Caco-2 (cell line): ENCODE data around the gene CIB1. TPM values are rescaled to one million over a fixed set of nuclear protein-coding genes. Genes with fewer than 3 reads are reported as not detected.

ENCODE experiments used
- BruUV-seq: library from RNA; stranded (reverse); fragments of 400-500 nt; replicated peaks from 2 replicates; lab custom pipeline; 2021; lab: Mats Ljungman, UMichigan
- CTCF ChIA-PET: fragments of 300-600 bp; sonication (Branson Sonifier 250); formaldehyde crosslinking; loops from one replicate; lab custom pipeline; 2022; ENCODE audit warnings: antibody characterized with exemption; lab: Charles Lee
- POLR2A ChIA-PET: fragments of 300-600 bp; sonication (Branson Sonifier 250); formaldehyde crosslinking; loops from one replicate; lab custom pipeline; 2022; ENCODE audit warnings: antibody characterized with exemption; lab: Charles Lee
- DNase-seq, 2 experiments: peaks; one replicate each; pipeline versions ENCODE4 v3.0.0 to v3.0.0-alpha.2; 2020 to 2022
- H3K27me3 ChIP-seq: replicated peaks from 2 replicates; pipeline ENCODE4 v1.6.0; 2011; ENCODE audit warnings: low read length; ENCODE audit not compliant: control insufficient read depth, insufficient read depth
- H3K36me3 ChIP-seq: 2 replicates; pipeline ENCODE4 v1.5.1; 2011; ENCODE audit warnings: low read length; ENCODE audit not compliant: control insufficient read depth, insufficient read depth
- H3K4me1 ChIP-seq: fragments of 250-450 bp; sonication (Bioruptor Pico); 2 replicates; pipeline ENCODE4 v1.5.1; 2020; ENCODE audit warnings: mild to moderate bottlenecking
- H3K4me3 ChIP-seq: 2 replicates; pipeline ENCODE4 v1.5.1; 2011; ENCODE audit warnings: low read depth, mild to moderate bottlenecking, control low read depth, low read length
- H3K9me3 ChIP-seq: fragments of 250-450 bp; sonication (Bioruptor Pico); 2 replicates; pipeline ENCODE4 v1.5.1; 2020; ENCODE audit warnings: mild to moderate bottlenecking, moderate library complexity
- H3K27ac Mint-ChIP-seq: one replicate; pipeline ENCODE4 v1.8.0; 2022; ENCODE audit warnings: mixed read lengths; ENCODE audit not compliant: unreplicated experiment
- H3K27me3 Mint-ChIP-seq: one replicate; pipeline ENCODE4 v1.8.0; 2022; ENCODE audit warnings: mixed read lengths; ENCODE audit not compliant: insufficient read depth, unreplicated experiment
- H3K36me3 Mint-ChIP-seq: one replicate; pipeline ENCODE4 v1.8.0; 2022; ENCODE audit warnings: mild to moderate bottlenecking, mixed read lengths; ENCODE audit not compliant: insufficient read depth, unreplicated experiment
- H3K4me1 Mint-ChIP-seq: one replicate; pipeline ENCODE4 v1.8.0; 2022; ENCODE audit warnings: low read depth, mixed read lengths; ENCODE audit not compliant: unreplicated experiment
- H3K4me3 Mint-ChIP-seq: one replicate; pipeline ENCODE4 v1.8.0; 2022; ENCODE audit warnings: mild to moderate bottlenecking, moderate library complexity, mixed read lengths; ENCODE audit not compliant: unreplicated experiment
- H3K9me3 Mint-ChIP-seq: one replicate; pipeline ENCODE4 v1.8.0; 2022; ENCODE audit warnings: mixed read lengths; ENCODE audit not compliant: unreplicated experiment
- CTCF ChIP-seq, 2 experiments: fragments of 200-600 bp in 1 of 2; IDR thresholded peaks; 1 replicate in 1 of 2; 2 replicates in 1 of 2; pipeline versions ENCODE4 v1.5.1 to v1.8.0; 2011 to 2022; ENCODE audit warnings: antibody characterized with exemption in 1 of 2, control low read depth in 1 of 2, inconsistent platforms in 1 of 2, low read depth in 1 of 2, low read length in 1 of 2, mild to moderate bottlenecking in 1 of 2, moderate library complexity in 1 of 2; ENCODE audit not compliant: insufficient read depth in 1 of 2, severe bottlenecking in 1 of 2, unreplicated experiment in 1 of 2
- intact Hi-C: fragments of 100-400 bp; cut with micrococcal nuclease; formaldehyde crosslinking; loops from one replicate; pipeline ENCODE4 v1.10.0; 2022; ENCODE audit not compliant: unreplicated experiment
- total RNA-seq: library from RNA; stranded (reverse); gene quantifications from 2 replicates; pipeline ENCODE4 v1.2.3, GENCODE V29; 2022

Gene CIB1
- total RNA-seq, 1 experiment from 2014 or later: 37.7 TPM

DNA sequence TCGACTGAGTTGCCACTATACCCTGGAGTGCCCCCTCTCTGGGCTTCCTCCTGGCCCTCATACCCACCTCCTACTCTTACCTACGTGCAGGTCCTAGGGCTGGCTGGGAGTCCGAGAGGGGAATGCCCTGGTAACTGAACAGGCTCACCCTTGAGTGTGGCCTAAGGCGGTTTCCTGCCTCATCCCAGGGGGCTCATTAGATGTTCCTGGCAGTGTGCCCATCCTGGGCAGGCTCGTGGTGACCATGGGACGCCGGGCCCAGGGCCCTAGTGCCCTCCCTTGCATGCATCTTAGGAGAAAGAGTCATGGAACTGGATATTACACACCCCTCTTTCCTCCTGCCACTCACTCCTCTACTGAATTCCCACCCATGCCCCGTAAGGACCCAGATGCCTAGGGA, 29.8 kb downstream of the CIB1 start:
- H3K4me1 Mint-ChIP-seq: no peaks in the 10 kb centered on the region
- ChIA-PET POLR2A (no interaction called here), CTCF (interaction anchor here (0.7 to 1.9 kb wide), 2 partner anchors 11 to 47 kb away, joined by 4 to 5 read pairs; no protein-coding TSS in a partner anchor)
- H3K27me3 ChIP-seq: no peaks in the 10 kb centered on the region
- no peaks in the 10 kb centered on the region for H3K27me3 Mint-ChIP-seq
- H3K4me1 ChIP-seq: no peaks in the 10 kb centered on the region
- H3K36me3 ChIP-seq: no peaks in the 10 kb centered on the region
- H3K36me3 Mint-ChIP-seq: no peaks in the 10 kb centered on the region
- no peaks in the 10 kb centered on the region for H3K9me3 Mint-ChIP-seq
- H3K9me3 ChIP-seq: no peaks in the 10 kb centered on the region
- no peak overlapping the region for H3K27ac Mint-ChIP-seq
- intact Hi-C loops: no loop called here
- no peak overlapping the region for H3K4me3 Mint-ChIP-seq
- no peak for DNase-seq
- H3K4me3 ChIP-seq: no peak overlapping the region
- TF ChIP-seq CTCF (IDR thresholded peaks at IDR 0.05; ENCODE audit: insufficient read depth in 1 of 2, low read depth in 1 of 2, low read length in 1 of 2, severe bottlenecking in 1 of 2, unreplicated experiment in 1 of 2): no peak
- no TSS peak for BruUV-seq

DNA sequence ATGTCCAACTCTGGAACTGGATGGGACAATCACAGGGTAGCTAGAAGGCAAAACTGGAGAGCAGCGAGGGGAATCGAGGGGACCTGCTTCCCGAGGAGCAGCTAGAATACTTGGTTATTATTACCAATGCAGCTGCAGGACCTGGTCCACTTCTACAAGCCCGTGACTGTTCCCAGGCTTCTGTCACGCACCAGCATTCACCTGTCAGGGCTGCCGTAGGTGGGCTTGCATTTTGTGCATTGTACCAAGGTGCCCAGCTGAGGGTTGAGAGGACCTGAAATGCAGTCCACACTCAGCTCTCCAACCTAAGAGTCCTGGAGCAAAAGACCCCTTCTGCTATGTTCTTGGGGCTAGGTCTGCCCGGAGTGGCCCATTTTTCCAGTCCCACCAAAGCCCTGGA, 30.3 kb downstream of the CIB1 start:
- Mint-ChIP-seq H3K9me3 (no peaks in the 10 kb centered on the region), H3K27me3 (no peaks in the 10 kb centered on the region), H3K36me3 (no peaks in the 10 kb centered on the region), H3K4me1 (no peaks in the 10 kb centered on the region), H3K4me3 (no peak overlapping the region), H3K27ac (no peak overlapping the region)
- Histone ChIP-seq H3K27me3 (no peaks in the 10 kb centered on the region), H3K36me3 (no peaks in the 10 kb centered on the region), H3K4me1 (no peaks in the 10 kb centered on the region), H3K9me3 (no peaks in the 10 kb centered on the region), H3K4me3 (no peak overlapping the region)
- ChIA-PET CTCF (interaction anchor here (0.7 to 1.9 kb wide), 2 partner anchors 11 to 48 kb away, joined by 4 to 5 read pairs; no protein-coding TSS in a partner anchor), POLR2A (no interaction called here)
- intact Hi-C loops: no loop called here
- DNase-seq: no peak
- no peak for TF ChIP-seq CTCF (IDR thresholded peaks at IDR 0.05; ENCODE audit: insufficient read depth in 1 of 2, low read depth in 1 of 2, low read length in 1 of 2, severe bottlenecking in 1 of 2, unreplicated experiment in 1 of 2)
- BruUV-seq: no TSS peak

DNA sequence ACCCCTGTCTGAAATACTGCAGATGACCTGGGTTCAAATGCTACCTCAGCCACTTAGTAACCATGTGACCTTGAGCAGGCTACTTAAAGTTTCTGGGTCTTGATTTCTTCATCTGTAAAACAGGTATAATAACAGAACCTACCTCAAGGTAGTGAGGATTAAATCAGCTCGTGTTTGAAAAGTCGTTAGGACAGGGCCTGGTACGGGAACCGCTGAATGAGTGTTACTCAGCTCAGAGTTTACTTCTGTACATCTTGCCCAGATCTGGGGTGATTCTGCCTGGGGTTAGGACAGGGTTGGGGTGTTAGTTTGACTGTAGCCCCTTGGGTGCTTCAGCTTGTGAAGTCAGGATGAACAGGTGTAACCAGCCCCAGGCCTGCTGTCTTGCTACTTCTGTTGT, 30.8 kb downstream of the CIB1 start:
- Mint-ChIP-seq H3K27me3 (no peaks in the 10 kb centered on the region), H3K27ac (no peak overlapping the region), H3K4me1 (no peaks in the 10 kb centered on the region), H3K4me3 (peak overlapping the region; percentile 79), H3K9me3 (no peaks in the 10 kb centered on the region), H3K36me3 (no peaks in the 10 kb centered on the region)
- Histone ChIP-seq H3K27me3 (no peaks in the 10 kb centered on the region), H3K36me3 (no peaks in the 10 kb centered on the region), H3K4me1 (no peaks in the 10 kb centered on the region), H3K9me3 (no peaks in the 10 kb centered on the region), H3K4me3 (no peak overlapping the region)
- intact Hi-C loops: no loop called here
- BruUV-seq: no TSS peak
- TF ChIP-seq CTCF (IDR thresholded peaks at IDR 0.05; ENCODE audit: insufficient read depth in 1 of 2, low read depth in 1 of 2, low read length in 1 of 2, severe bottlenecking in 1 of 2, unreplicated experiment in 1 of 2): no peak
- no peak for DNase-seq
- ChIA-PET CTCF (interaction anchor here (0.7 to 1.9 kb wide), 2 partner anchors 12 to 48 kb away, joined by 4 to 5 read pairs; no protein-coding TSS in a partner anchor), POLR2A (no interaction called here)
